Colonic mucosa (tissue), 4 donors: ENCODE results near the gene FBRSL1. TPM values are rescaled to one million over a fixed set of nuclear protein-coding genes. Genes with fewer than 3 reads are reported as not detected.

Experiments used
- DNase-seq: peaks from one replicate; pipeline ENCODE4 v3.0.0-alpha.2; 2020
- H3K27ac ChIP-seq: fragments of 200-600 bp; one replicate; pipeline ENCODE4 v1.8.0; 2021
- H3K27me3 ChIP-seq: fragments of 200-600 bp; one replicate; pipeline ENCODE4 v1.8.0; 2021
- H3K36me3 ChIP-seq: fragments of 200-600 bp; one replicate; pipeline ENCODE4 v1.8.0; 2021
- H3K4me1 ChIP-seq: fragments of 200-600 bp; one replicate; pipeline ENCODE4 v1.8.0; 2021; ENCODE audit warnings: mild to moderate bottlenecking
- H3K4me3 ChIP-seq: fragments of 200-600 bp; one replicate; pipeline ENCODE4 v1.8.0; 2021
- H3K9ac ChIP-seq, 2 donors: one replicate each; pipeline ENCODE4 v1.7.0; 2013; ENCODE audit warnings: control low read depth in 2 of 2, low read depth in 2 of 2, low read length in 2 of 2
- H3K9me3 ChIP-seq: fragments of 200-600 bp; one replicate; pipeline ENCODE4 v1.8.0; 2021
- CTCF ChIP-seq: fragments of 200-600 bp; IDR thresholded peaks from one replicate; pipeline ENCODE4 v1.8.0; 2022; ENCODE audit warnings: antibody characterized with exemption, mild to moderate bottlenecking
- intact Hi-C: fragments of 100-400 bp; cut with DNase I; formaldehyde crosslinking; loops from one replicate; pipeline ENCODE4 v1.14.1; 2022
- total RNA-seq, 2 donors: library from RNA; stranded (reverse); fragmentation: NEBNext Ultra II Directional in 1 of 2; extraction: Animal tissue kit (Norgen Biotek cat#: 25700) in 1 of 2; gene quantifications; one replicate each; pipeline ENCODE4 v1.2.1, GENCODE V29; 2021
- donor health status: healthy.
- donor health status: DM: no; HTN: no; CAD: no.
- donor health status: DM: no; HTN: no; CAD: no.

FBRSL1 gene
- total RNA-seq, 2 donors from 2014 or later = 51.9 to 101 TPM

- Histone ChIP-seq H3K27me3 (no peaks in the 10 kb centered on the region), H3K9ac (no peak overlapping the region), H3K4me3 (no peak overlapping the region), H3K4me1 (no peaks in the 10 kb centered on the region), H3K27ac (no peak overlapping the region), H3K36me3 (no peaks in the 10 kb centered on the region), H3K9me3 (no peaks in the 10 kb centered on the region)
- no peak for DNase-seq
- TF ChIP-seq CTCF = no peak
- intact Hi-C loops = no loop called here
Observed at GRCh38 chr12:132456186-132456943, 33.6 kb upstream of the FBRSL1 start.

DNA sequence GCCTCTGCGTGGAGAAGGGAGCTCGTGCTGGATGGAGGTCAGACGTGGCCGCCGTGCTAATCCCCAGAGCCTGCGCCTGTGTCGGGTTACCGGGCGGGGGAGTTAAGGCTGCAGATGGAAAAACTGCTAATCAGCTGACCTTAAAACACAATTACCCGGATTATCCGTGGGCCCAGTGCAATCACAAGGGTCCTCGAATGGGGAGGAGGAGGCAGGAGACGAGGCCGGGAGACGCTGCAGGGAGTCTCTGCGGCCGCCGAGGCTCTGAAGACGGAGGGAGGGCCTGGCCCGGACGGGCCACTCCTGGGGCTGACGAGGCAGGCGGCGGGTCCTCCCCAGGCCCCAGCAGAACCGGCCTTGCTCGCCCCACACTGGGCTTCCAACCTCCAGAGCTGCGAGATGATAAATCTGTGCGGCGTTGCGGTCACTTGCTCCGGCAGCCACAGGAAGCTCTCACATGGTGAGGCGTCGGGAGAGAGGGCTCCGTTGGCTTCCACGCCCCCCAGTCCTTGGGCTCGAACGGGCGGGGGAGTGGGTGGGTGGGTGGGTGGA lies 32.9 kb upstream of the FBRSL1 start:
- Histone ChIP-seq H3K9me3 (no peaks in the 10 kb centered on the region), H3K27ac (no peak overlapping the region), H3K36me3 (no peaks in the 10 kb centered on the region), H3K27me3 (no peaks in the 10 kb centered on the region), H3K9ac (no peak overlapping the region), H3K4me1 (no peaks in the 10 kb centered on the region), H3K4me3 (no peak overlapping the region)
- no peak for TF ChIP-seq CTCF
- no peak for DNase-seq
- intact Hi-C loops = no loop called here

DNA sequence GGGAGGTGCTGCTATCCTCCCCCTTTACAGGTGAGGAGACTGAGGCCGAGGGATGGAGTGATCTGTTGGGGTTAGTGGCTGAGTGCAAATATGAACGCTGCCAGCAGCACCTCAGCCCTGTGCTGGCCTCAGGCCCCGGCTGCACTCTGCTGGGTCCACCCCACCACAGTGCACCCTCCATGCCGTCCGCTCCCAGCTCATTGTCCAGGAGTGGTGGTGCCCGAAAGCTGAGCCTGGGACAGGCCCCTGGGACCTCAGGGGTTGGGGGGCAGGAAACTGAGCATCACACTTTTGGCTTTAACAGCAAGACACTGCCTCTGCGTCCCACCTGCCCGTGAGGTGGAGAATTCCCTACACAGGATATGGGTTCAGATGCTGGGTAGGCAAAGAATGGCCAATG lies 31.5 kb upstream of the FBRSL1 start:
- intact Hi-C loops = no loop called here
- H3K27ac ChIP-seq = no peak overlapping the region
- H3K9me3 ChIP-seq = no peaks in the 10 kb centered on the region
- DNase-seq = no peak
- H3K4me1 ChIP-seq = no peaks in the 10 kb centered on the region
- no peak for TF ChIP-seq CTCF
- no peak overlapping the region for H3K4me3 ChIP-seq
- no peaks in the 10 kb centered on the region for H3K36me3 ChIP-seq
- H3K27me3 ChIP-seq = no peaks in the 10 kb centered on the region
- H3K9ac ChIP-seq = no peak overlapping the region

DNA sequence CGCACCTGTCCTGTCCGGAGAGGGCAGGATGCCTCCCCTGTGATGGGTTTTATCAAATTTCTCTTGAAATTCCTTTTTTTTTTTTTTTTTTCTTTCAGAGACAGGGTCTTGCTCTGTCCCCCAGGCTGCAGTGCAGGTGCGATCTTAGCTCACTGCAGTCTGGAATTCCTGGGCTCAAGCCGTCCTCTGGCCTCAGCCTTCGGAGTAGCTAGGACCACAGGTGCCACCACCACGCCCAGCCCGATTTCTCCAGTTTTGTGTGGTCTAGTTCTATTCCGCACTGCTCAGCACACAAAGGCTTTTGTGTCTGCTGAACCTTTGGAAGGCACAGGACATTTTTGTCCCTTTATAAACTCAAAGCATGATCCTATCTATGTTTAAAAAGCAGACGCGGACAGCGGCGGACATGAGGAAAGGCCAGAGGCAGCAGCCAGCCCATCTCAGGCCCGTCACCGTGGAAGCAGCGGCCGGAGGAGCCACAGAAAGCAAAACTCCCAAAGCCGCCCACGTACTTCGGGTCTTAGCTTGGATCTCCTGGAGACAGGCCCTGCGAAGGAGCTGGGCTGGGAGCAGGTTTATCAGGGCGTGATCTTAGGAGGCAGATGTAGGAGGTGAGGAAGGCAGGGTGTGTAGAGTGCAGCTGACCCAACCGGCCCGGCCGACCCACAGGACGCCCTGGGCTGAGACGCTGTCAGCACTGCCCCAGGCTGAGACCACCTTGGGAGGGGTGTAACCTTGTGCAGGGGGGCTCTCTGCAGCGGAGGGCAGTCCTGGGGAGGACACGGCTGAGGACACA lies 30.9 kb upstream of the FBRSL1 start:
- Histone ChIP-seq H3K4me3 (no peak overlapping the region), H3K9me3 (no peaks in the 10 kb centered on the region), H3K27me3 (no peaks in the 10 kb centered on the region), H3K4me1 (no peaks in the 10 kb centered on the region), H3K36me3 (no peaks in the 10 kb centered on the region), H3K9ac (no peak overlapping the region), H3K27ac (no peak overlapping the region)
- intact Hi-C loops = no loop called here
- no peak for TF ChIP-seq CTCF
- DNase-seq = no peak

DNA sequence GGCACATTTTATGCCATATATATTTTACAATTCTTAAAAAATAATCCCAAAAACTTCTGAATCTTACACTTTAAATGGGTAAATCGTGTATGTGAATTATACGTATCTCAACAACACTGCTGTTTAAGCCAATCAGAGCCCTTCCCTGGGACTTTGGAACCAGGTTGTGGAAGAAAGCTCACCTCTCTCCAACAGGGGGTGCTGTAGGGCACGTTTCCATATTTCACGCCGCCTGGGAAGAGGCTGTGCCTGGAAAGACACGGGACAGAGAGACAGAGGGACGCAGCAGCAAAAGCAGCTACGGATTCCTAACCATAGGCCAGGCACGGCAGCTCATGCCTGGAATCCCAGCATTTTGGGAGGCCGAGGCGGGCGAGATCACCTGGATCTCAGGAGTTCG lies 29.4 kb upstream of the FBRSL1 start:
- intact Hi-C loops = no loop called here
- no peaks in the 10 kb centered on the region for H3K27me3 ChIP-seq
- no peaks in the 10 kb centered on the region for H3K9me3 ChIP-seq
- no peak overlapping the region for H3K9ac ChIP-seq
- no peaks in the 10 kb centered on the region for H3K4me1 ChIP-seq
- no peaks in the 10 kb centered on the region for H3K36me3 ChIP-seq
- peak; percentile 42 for DNase-seq
- no peak overlapping the region for H3K4me3 ChIP-seq
- no peak for TF ChIP-seq CTCF
- H3K27ac ChIP-seq = no peak overlapping the region
